HL-60/S4 (cell line): ENCODE data around the gene CNTNAP2.

Experiments
- in situ Hi-C: fragments of 300-500 bp; cut with MboI; formaldehyde crosslinking; loops from 2 replicates; pipeline ENCODE4 v1.14.3; 2022; ENCODE audit warnings: low sequenced_read_pairs

CNTNAP2 gene

GRCh38 chr7:147429961-147430360 lies 1313.4 kb downstream of the CNTNAP2 start:
- in situ Hi-C loops = no loop called here

- in situ Hi-C loops = no loop called here
These were observed 1315.5 kb downstream of the CNTNAP2 start for GRCh38 chr7:147432079-147432478.

- in situ Hi-C loops = no loop called here
These were observed 1316.0 kb downstream of the CNTNAP2 start for GRCh38 chr7:147432576-147432975.

- in situ Hi-C loops = no loop called here
These were observed 1320.1 kb downstream of the CNTNAP2 start for GRCh38 chr7:147436718-147437117.

- in situ Hi-C loops = no loop called here
These were observed 1321.6 kb downstream of the CNTNAP2 start for GRCh38 chr7:147438216-147438615.

GRCh38 chr7:147443942-147444341 lies 1327.3 kb downstream of the CNTNAP2 start:
- in situ Hi-C loops = no loop called here

GRCh38 chr7:147452816-147453215 lies 1336.2 kb downstream of the CNTNAP2 start:
- in situ Hi-C loops = no loop called here

GRCh38 chr7:147465223-147465622 lies 1348.6 kb downstream of the CNTNAP2 start:
- in situ Hi-C loops = no loop called here

GRCh38 chr7:147472556-147472955 lies 1356.0 kb downstream of the CNTNAP2 start:
- in situ Hi-C loops = no loop called here

- in situ Hi-C loops = no loop called here
These were observed 1358.3 kb downstream of the CNTNAP2 start for GRCh38 chr7:147474862-147475261.

GRCh38 chr7:147477526-147477925 lies 1360.9 kb downstream of the CNTNAP2 start:
- in situ Hi-C loops = no loop called here

- in situ Hi-C loops = no loop called here
These were observed 1362.2 kb downstream of the CNTNAP2 start for GRCh38 chr7:147478796-147479195.

GRCh38 chr7:147483634-147484292 lies 1367.2 kb downstream of the CNTNAP2 start:
- in situ Hi-C loops = no loop called here

GRCh38 chr7:147485660-147486210 lies 1369.1 kb downstream of the CNTNAP2 start:
- in situ Hi-C loops = no loop called here

- in situ Hi-C loops = no loop called here
These were observed 1376.0 kb downstream of the CNTNAP2 start for GRCh38 chr7:147492606-147493005.

- in situ Hi-C loops = no loop called here
These were observed 1379.6 kb downstream of the CNTNAP2 start for GRCh38 chr7:147496209-147496608.

GRCh38 chr7:147497246-147497645 lies 1380.6 kb downstream of the CNTNAP2 start:
- in situ Hi-C loops = no loop called here

- in situ Hi-C loops = no loop called here
These were observed 1381.5 kb downstream of the CNTNAP2 start for GRCh38 chr7:147498081-147498480.

GRCh38 chr7:147509035-147509501 lies 1392.5 kb downstream of the CNTNAP2 start:
- in situ Hi-C loops = no loop called here

GRCh38 chr7:147509541-147510200 lies 1393.1 kb downstream of the CNTNAP2 start:
- in situ Hi-C loops = no loop called here

GRCh38 chr7:147510201-147510542 lies 1393.6 kb downstream of the CNTNAP2 start:
- in situ Hi-C loops = no loop called here

- in situ Hi-C loops = no loop called here
These were observed 1394.3 kb downstream of the CNTNAP2 start for GRCh38 chr7:147510923-147511322.
